SK-N-SH (cell line): ENCODE data around the gene DQX1. TPM values are rescaled to one million over a fixed set of nuclear protein-coding genes. Genes with fewer than 3 reads are reported as not detected.

ENCODE experiments used
- CTCF ChIA-PET: fragments of 300-600, 350-600 bp; formaldehyde crosslinking; extraction: SDS; loops from one replicate; lab custom pipeline; 2021; lab: Yijun Ruan, JAX
- POLR2A ChIA-PET: fragments of 350-600 bp; sonication (Branson Sonifier 250); formaldehyde crosslinking; extraction: SDS; loops from one replicate; lab custom pipeline; 2020; ENCODE audit warnings: antibody characterized with exemption, inconsistent platforms; lab: Yijun Ruan, JAX
- DNase-seq: peaks from one replicate; pipeline ENCODE4 v3.0.0; 2012
- H2AFZ ChIP-seq: fragments of 200-600 bp; sonication (generic); 2 replicates; pipeline ENCODE4 v1.8.1; 2016; ENCODE audit warnings: antibody characterized with exemption, mild to moderate bottlenecking, low read depth
- H3F3A ChIP-seq: fragments of 200-600 bp; sonication (generic); replicated peaks from 2 replicates; pipeline ENCODE3; 2016; ENCODE audit warnings: antibody characterized with exemption, mild to moderate bottlenecking; ENCODE audit not compliant: insufficient read depth
- H3K27ac ChIP-seq, 2 experiments: fragments of 200-500 bp in 1 of 2; fragments of 200-600 bp in 1 of 2; sonication (Bioruptor generic) in 1 of 2; sonication (generic), shearing (Covaris generic) in 1 of 2; 2 replicates each; pipeline versions ENCODE4 v1.5.1 to v1.6.1; 2014 to 2016; ENCODE audit warnings: low read depth in 2 of 2, inconsistent platforms in 1 of 2, low read length in 1 of 2, mild to moderate bottlenecking in 1 of 2, mixed read lengths in 1 of 2
- H3K27me3 ChIP-seq: fragments of 200-600 bp; sonication (generic), shearing (Covaris generic); 2 replicates; pipeline ENCODE4 v1.6.1; 2016; ENCODE audit warnings: mixed run types; ENCODE audit not compliant: insufficient read depth
- H3K36me3 ChIP-seq, 2 experiments: fragments of 200-500 bp in 1 of 2; fragments of 200-600 bp in 1 of 2; sonication (Bioruptor generic) in 1 of 2; sonication (generic) in 1 of 2; replicated peaks in 1 of 2; 2 replicates each; pipeline versions ENCODE3 to v1.5.1; 2014 to 2016; ENCODE audit warnings: low read length in 1 of 2, mild to moderate bottlenecking in 1 of 2; ENCODE audit not compliant: insufficient read depth in 2 of 2, control insufficient read depth in 1 of 2
- H3K4me1 ChIP-seq, 2 experiments: fragments of 200-500 bp in 1 of 2; fragments of 200-600 bp in 1 of 2; sonication (Bioruptor generic) in 1 of 2; sonication (generic), shearing (Covaris generic) in 1 of 2; 2 replicates each; pipeline versions ENCODE4 v1.5.1 to v1.6.1; 2014 to 2016; ENCODE audit warnings: low read depth in 1 of 2, low read length in 1 of 2, mixed run types in 1 of 2; ENCODE audit not compliant: insufficient read depth in 2 of 2, control insufficient read depth in 1 of 2
- H3K4me2 ChIP-seq: fragments of 200-600 bp; sonication (generic), shearing (Covaris generic); 2 replicates; pipeline ENCODE4 v1.6.1; 2017; ENCODE audit warnings: mixed run types
- H3K4me3 ChIP-seq, 2 experiments: fragments of 200-500 bp in 1 of 2; fragments of 200-600 bp in 1 of 2; sonication (Bioruptor generic) in 1 of 2; sonication (generic), shearing (Covaris generic) in 1 of 2; 2 replicates each; pipeline versions ENCODE4 v1.5.1 to v1.8.1; 2014 to 2016; ENCODE audit warnings: low read depth in 2 of 2, inconsistent platforms in 1 of 2, low read length in 1 of 2, mild to moderate bottlenecking in 1 of 2, mixed read lengths in 1 of 2, moderate library complexity in 1 of 2
- H3K79me2 ChIP-seq: fragments of 200-600 bp; sonication (generic); 2 replicates; pipeline ENCODE4 v1.8.1; 2017; ENCODE audit warnings: mild to moderate bottlenecking; ENCODE audit not compliant: insufficient read depth
- H3K9ac ChIP-seq: fragments of 200-600 bp; sonication (generic); 2 replicates; pipeline ENCODE4 v1.6.1; 2017; ENCODE audit warnings: mixed run types
- H3K9me2 ChIP-seq: fragments of 200-600 bp; sonication (generic); 2 replicates; pipeline ENCODE4 v1.6.1; 2017; ENCODE audit warnings: mixed run types
- H3K9me3 ChIP-seq: fragments of 200-600 bp; sonication (generic); 2 replicates; pipeline ENCODE4 v1.6.1; 2017; ENCODE audit warnings: mixed run types, mild to moderate bottlenecking, moderate library complexity
- H4K20me1 ChIP-seq: fragments of 200-600 bp; sonication (generic); 2 replicates; pipeline ENCODE4 v1.6.1; 2017; ENCODE audit warnings: mild to moderate bottlenecking, mixed run types; ENCODE audit not compliant: insufficient read depth
- CHD2 ChIP-seq: fragments of 150-350 bp; IDR thresholded peaks from 2 replicates; pipeline ENCODE4 v1.6.1; 2018; ENCODE audit warnings: low read length; ENCODE audit not compliant: partially characterized antibody
- GATA2 ChIP-seq: sonication (generic); formaldehyde crosslinking; IDR thresholded peaks from 2 replicates; pipeline ENCODE4 v1.5.0; 2020; ENCODE audit warnings: mild to moderate bottlenecking, missing genetic modification reagents
- MXI1 ChIP-seq: IDR thresholded peaks from 2 replicates; pipeline ENCODE4 v1.6.1; 2012; ENCODE audit warnings: mild to moderate bottlenecking, low read depth, low read length, improper control_type of control experiment
- NRF1 ChIP-seq: IDR thresholded peaks from 2 replicates; pipeline ENCODE4 v1.6.1; 2012; ENCODE audit warnings: low read depth, mild to moderate bottlenecking, low read length
- RCOR1 ChIP-seq: fragments of 150-350 bp; IDR thresholded peaks from 2 replicates; pipeline ENCODE4 v1.6.1; 2017; ENCODE audit warnings: antibody characterized with exemption, low read length
- RXRA ChIP-seq: IDR thresholded peaks from 2 replicates; pipeline ENCODE4 v1.4.0; 2012; ENCODE audit warnings: low read depth, mild to moderate bottlenecking, borderline replicate concordance
- SMC3 ChIP-seq: IDR thresholded peaks from 2 replicates; pipeline ENCODE4 v1.6.1; 2012; ENCODE audit warnings: low read depth, low read length, improper control_type of control experiment
- WGBS: methylation state at CpG from one replicate; pipeline ENCODE4 v1.1.6; 2017; ENCODE audit warnings: low lambda C conversion rate; 5-methylcytosine and 5-hydroxymethylcytosine counted together
- polyA plus RNA-seq, 3 experiments: library from polyadenylated mRNA; depleted of rRNA; stranded (reverse); fragments of >200 nt; gene quantifications; 2 replicates each; pipeline ENCODE4 v1.2.3, GENCODE V29; 2012
- TF ChIP-seq, protein P1 (sequence below): fragments of 150-350 bp; IDR thresholded peaks from 2 replicates; pipeline ENCODE4 v1.6.1; 2016; ENCODE audit warnings: mild to moderate bottlenecking, low read depth, low read length
- TF ChIP-seq, protein P2 (sequence below): IDR thresholded peaks from 2 replicates; pipeline ENCODE4 v1.4.0; 2012; ENCODE audit warnings: low read depth, borderline replicate concordance

DQX1 gene
- polyA plus RNA-seq, 1 of the 3 experiments (the other 2 are of a cell fraction): 1.6 TPM

DNA sequence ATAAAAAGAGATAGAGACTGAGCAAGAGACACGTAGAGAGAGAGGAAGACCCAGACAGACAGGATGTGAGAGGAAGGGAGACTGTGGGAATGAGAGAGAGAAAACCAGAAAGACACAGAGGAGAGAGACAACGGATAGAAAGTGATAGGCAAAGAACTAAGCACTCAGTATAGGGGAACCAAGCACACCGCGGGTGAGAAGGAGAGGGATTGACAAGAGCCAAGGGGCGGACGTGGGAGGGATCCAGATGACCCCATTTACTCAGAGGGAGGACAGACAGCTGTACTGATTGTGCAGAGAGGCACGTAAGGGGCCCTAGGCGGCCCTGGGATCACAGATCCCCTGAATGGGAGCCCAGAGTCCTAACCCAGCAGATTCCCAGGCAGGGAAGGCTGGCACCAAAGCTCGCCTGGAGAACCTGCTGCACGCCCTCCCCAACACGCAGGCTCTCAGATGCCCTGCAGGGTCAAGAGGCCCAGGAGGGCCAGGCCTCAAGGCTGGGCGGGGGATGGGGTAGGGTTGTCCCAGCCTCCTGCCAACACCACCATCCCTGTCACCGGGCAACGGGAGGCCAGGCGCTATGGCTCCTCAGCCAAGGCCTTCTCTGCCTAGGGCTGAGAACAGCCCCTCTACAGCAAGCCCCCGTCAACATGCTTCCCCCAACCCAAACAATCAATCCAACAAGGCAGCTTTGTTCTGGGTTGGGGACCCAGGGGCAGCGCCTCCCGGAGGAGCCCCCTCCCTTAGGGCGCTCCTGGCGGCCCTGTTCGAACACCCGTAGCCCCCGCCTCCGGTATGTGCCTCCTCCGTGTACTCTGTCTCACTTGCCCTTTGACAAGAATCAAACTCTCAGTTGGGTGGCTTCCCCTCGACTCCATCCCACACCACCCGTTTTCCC, 27.1 kb upstream of the DQX1 start:
- peaks cover 66% of the 10 kb centered on the region for H3K79me2 ChIP-seq
- peak overlapping the region; percentile 92 to 95 for H3K27ac ChIP-seq
- CTCF ChIA-PET: interaction anchor here (1.0 to 1.7 kb wide), 7 partner anchors 21 to 70 kb away, joined by 3 to 10 read pairs (median 5); partner anchors contain the start of genes CCDC142 and TTC31
- peaks cover 21 to 24% of the 10 kb centered on the region in 2 experiments for H3K36me3 ChIP-seq
- H3K9me3 ChIP-seq: no peaks in the 10 kb centered on the region
- TF ChIP-seq RXRA: no peak
- TF ChIP-seq, protein P1, sequence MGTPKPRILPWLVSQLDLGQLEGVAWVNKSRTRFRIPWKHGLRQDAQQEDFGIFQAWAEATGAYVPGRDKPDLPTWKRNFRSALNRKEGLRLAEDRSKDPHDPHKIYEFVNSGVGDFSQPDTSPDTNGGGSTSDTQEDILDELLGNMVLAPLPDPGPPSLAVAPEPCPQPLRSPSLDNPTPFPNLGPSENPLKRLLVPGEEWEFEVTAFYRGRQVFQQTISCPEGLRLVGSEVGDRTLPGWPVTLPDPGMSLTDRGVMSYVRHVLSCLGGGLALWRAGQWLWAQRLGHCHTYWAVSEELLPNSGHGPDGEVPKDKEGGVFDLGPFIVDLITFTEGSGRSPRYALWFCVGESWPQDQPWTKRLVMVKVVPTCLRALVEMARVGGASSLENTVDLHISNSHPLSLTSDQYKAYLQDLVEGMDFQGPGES: no peak
- no peak for TF ChIP-seq GATA2
- TF ChIP-seq SMC3: no peak
- peak; percentile 30 for TF ChIP-seq CHD2
- no peak for TF ChIP-seq RCOR1
- no peak for TF ChIP-seq NRF1
- peak overlapping the region; percentile 98 for H3K4me2 ChIP-seq
- WGBS: 26% methylated on average over 22 of the region's 27 CpGs
- DNase-seq: peak; percentile 76
- no peaks in the 10 kb centered on the region for H3K27me3 ChIP-seq
- H3K9ac ChIP-seq: peak overlapping the region; percentile 91
- H3K4me3 ChIP-seq: peak overlapping the region; percentile 86 to 91
- H3K4me1 ChIP-seq: peaks cover 9 to 43% of the 10 kb centered on the region in 2 experiments; a peak in 3 of 4 replicates
- POLR2A ChIA-PET: interaction anchor here (0.6 to 1.6 kb wide), 4 partner anchors 38 to 98 kb away, joined by 3 to 4 read pairs (median 3); partner anchors contain the start of genes INO80B, TLX2 and WBP1
- no peaks in the 10 kb centered on the region for H4K20me1 ChIP-seq
- H3F3A ChIP-seq: peaks cover 19% of the 10 kb centered on the region
- H3K9me2 ChIP-seq: no peaks in the 10 kb centered on the region
- peak overlapping the region; percentile 86 for H2AFZ ChIP-seq

DNA sequence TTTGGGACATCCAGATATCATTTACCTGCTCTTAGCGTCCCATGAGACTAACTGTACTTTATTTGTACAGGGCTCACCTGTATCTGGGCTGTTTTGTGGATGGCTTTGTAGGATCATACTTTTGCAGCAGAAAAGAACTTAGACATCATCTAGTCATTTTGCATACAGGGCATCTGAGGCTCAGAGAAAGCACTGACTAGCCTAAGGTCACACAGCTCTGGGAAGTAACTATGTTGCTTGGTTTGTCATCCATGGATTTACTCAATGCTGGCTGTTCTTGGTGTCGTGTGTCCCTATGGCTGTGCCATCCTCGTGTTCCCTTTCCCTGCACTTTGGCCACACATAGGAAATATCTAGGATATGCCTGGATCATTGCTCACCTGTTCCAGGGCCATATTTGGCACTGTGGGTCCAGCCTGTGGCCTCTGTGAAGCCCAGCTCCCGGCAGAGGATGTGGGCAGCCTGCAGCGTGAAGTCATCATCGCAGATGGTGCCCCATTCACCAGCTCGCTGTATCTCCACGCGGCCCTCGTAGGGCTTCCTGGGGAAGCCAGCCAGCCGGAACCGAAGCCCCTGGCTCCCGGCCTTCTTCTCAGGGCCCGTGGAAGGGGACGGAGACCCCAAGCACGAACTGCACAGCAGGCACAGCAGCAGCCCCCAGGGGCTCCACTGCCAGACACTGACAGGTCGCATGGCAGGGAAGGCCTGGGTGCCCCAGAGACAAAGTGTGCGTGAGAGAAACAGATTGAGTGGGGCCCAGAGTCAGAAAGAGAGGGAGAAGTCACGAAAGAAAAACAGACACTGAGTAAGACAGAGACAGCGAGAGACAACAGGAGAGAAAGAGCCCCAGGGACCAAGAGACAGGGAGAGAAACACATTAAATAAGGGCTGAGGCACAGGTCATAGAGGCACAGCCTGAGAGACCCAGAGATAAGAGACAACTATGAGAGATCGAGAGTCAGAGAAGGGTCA, 26.2 kb upstream of the DQX1 start:
- Histone ChIP-seq H3K4me1 (peaks cover 9 to 43% of the 10 kb centered on the region in 2 experiments; a peak in 3 of 4 replicates), H3K9me2 (no peaks in the 10 kb centered on the region), H4K20me1 (no peaks in the 10 kb centered on the region), H3K9ac (peak overlapping the region; percentile 91), H3K4me3 (peak overlapping the region; percentile 86 to 91), H3K4me2 (peak overlapping the region; percentile 98), H3K27ac (peak overlapping the region; percentile 92 to 95; a peak in 3 of 4 replicates), H2AFZ (no peak overlapping the region), H3F3A (peaks cover 13% of the 10 kb centered on the region), H3K27me3 (no peaks in the 10 kb centered on the region), H3K79me2 (peaks cover 66% of the 10 kb centered on the region), H3K9me3 (no peaks in the 10 kb centered on the region), H3K36me3 (peaks cover 15 to 24% of the 10 kb centered on the region in 2 experiments)
- TF ChIP-seq, protein P2, sequence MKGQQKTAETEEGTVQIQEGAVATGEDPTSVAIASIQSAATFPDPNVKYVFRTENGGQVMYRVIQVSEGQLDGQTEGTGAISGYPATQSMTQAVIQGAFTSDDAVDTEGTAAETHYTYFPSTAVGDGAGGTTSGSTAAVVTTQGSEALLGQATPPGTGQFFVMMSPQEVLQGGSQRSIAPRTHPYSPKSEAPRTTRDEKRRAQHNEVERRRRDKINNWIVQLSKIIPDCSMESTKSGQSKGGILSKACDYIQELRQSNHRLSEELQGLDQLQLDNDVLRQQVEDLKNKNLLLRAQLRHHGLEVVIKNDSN: no peak
- TF ChIP-seq MXI1: peak; percentile 25; the same call in 1 of the 2 replicates
- no peak for DNase-seq
- POLR2A ChIA-PET: no interaction called here
- CTCF ChIA-PET: interaction anchor here (0.7 to 1.7 kb wide), 6 partner anchors 20 to 69 kb away, joined by 3 to 10 read pairs (median 6); partner anchors contain the start of genes CCDC142, PCGF1 and TTC31
- 86% methylated on average over 21 of the region's 21 CpGs for WGBS
